Testis (tissue), 2 donors: ENCODE data around the gene ESR2.

Source experiments
- POLR2A ChIP-seq: fragments of 450-650 bp; IDR thresholded peaks from one replicate; pipeline ENCODE4 v1.6.1; 2017; ENCODE audit warnings: antibody characterized with exemption, mild to moderate bottlenecking, moderate library complexity
- TF ChIP-seq, protein P1 (sequence below), 3 experiments: fragments of 450-650 bp in 2 of 3; fragments of 200-600 bp in 1 of 3; sonication (generic) in 1 of 3; IDR thresholded peaks; one replicate each; pipeline ENCODE4 v1.5.1; 2016 to 2019; ENCODE audit warnings: antibody characterized with exemption in 3 of 3, mild to moderate bottlenecking in 2 of 3, moderate library complexity in 1 of 3

DNA sequence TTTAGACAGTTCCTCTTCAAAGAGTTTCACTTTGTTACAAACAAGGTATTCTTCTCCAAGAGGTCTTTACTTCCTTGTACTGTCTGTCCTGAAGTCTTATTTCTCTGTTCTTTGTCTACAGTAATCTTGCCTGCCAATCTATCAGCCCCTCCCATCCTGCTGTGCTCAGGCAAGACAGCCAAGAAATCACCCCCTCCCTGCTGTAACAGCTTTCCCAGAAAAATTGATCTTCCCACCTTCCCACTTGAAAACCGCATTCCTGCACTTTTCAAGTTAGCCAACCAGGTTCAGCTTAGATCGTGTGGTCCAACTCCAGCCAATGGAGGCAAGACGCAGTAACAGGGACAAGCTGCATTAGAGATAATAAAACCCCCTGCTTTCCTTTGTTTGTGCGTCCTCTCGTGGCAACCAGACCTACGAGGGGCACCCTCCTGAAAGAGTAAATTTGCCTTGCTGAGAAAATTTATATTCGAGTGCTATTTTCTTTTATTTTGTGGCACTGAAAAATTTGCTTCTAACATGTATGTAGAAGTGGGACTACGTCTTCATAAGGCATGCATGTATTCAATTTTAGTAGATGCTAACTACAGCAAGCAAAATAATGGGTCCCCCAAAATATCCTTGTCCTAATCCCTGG, 46.5 kb upstream of the ESR2 start:
- TF ChIP-seq, protein P1, sequence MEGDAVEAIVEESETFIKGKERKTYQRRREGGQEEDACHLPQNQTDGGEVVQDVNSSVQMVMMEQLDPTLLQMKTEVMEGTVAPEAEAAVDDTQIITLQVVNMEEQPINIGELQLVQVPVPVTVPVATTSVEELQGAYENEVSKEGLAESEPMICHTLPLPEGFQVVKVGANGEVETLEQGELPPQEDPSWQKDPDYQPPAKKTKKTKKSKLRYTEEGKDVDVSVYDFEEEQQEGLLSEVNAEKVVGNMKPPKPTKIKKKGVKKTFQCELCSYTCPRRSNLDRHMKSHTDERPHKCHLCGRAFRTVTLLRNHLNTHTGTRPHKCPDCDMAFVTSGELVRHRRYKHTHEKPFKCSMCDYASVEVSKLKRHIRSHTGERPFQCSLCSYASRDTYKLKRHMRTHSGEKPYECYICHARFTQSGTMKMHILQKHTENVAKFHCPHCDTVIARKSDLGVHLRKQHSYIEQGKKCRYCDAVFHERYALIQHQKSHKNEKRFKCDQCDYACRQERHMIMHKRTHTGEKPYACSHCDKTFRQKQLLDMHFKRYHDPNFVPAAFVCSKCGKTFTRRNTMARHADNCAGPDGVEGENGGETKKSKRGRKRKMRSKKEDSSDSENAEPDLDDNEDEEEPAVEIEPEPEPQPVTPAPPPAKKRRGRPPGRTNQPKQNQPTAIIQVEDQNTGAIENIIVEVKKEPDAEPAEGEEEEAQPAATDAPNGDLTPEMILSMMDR (IDR thresholded peaks at IDR 0.05), result no peak
- TF ChIP-seq POLR2A, result no peak
